Measurements from ENCODE around the gene ARHGAP32. TPM values are rescaled to one million over a fixed set of nuclear protein-coding genes. Genes with fewer than 3 reads are reported as not detected.

Gene ARHGAP32
- total RNA-seq, 1 experiment from 2014 or later = 22.0 TPM

DNA sequence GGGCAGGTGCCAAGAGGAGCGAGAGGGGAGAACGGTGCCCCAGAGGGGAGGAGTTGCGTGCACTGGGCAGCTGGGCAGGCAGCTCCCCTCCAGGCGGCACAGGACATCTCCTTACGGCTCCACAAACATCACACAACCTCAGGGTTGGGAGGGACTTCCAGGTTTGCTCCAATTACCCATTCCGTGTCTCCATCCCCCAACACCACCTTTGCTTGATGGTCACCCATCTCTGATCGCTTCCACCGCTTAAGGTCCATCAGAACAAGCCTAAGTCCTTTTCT is 235.0 kb downstream of the ARHGAP32 start:
- Histone ChIP-seq H3K18ac (ENCODE audit: insufficient read length, low read depth, low read length) (no peak overlapping the region), H3K56ac (ENCODE audit: insufficient read length, low read depth, low read length) (no peak overlapping the region), H3K4me1 (ENCODE audit: insufficient read depth, low read length) (no peaks in the 10 kb centered on the region), H2BK20ac (ENCODE audit: low read depth, low read length, poor library complexity, severe bottlenecking) (no peak overlapping the region), H3K27me3 (ENCODE audit: insufficient read depth, low read length) (peaks cover 2% of the 10 kb centered on the region; the same call in 1 of the 2 replicates), H2BK120ac (ENCODE audit: low read depth, low read length, poor library complexity, severe bottlenecking) (no peak overlapping the region), H3K27ac (ENCODE audit: insufficient read length, low read depth, low read length) (no peak overlapping the region), H3T11ph (ENCODE audit: low read length) (no peak overlapping the region), H2BK15ac (ENCODE audit: low read depth, low read length) (no peak overlapping the region), H3K9me3 (ENCODE audit: control insufficient read depth, low read depth, low read length) (no peaks in the 10 kb centered on the region), H3K9ac (ENCODE audit: extremely low read depth, insufficient read length, low read length) (no peak overlapping the region), H3K14ac (ENCODE audit: insufficient read depth, low read length) (no peak overlapping the region; the same call in 1 of the 2 replicates), H3K79me2 (ENCODE audit: insufficient read depth, low read length) (no peaks in the 10 kb centered on the region), H2AK5ac (ENCODE audit: insufficient read length, low read length) (no peak overlapping the region), H2BK12ac (ENCODE audit: insufficient read length, low read depth, low read length) (no peak overlapping the region), H3K4me2 (ENCODE audit: insufficient read depth, insufficient read length, low read length) (no peak overlapping the region), H4K91ac (ENCODE audit: insufficient read length, low read depth, low read length) (no peak overlapping the region), H3K4ac (ENCODE audit: low read depth, low read length) (no peak overlapping the region), H2AFZ (ENCODE audit: low read length) (no peak overlapping the region), H3K23ac (ENCODE audit: insufficient read length, low read depth, low read length) (no peak overlapping the region), H4K5ac (ENCODE audit: insufficient read length, low read depth, low read length) (no peak overlapping the region), H3K79me1 (ENCODE audit: insufficient read depth, low read depth, low read length, poor library complexity, severe bottlenecking) (no peaks in the 10 kb centered on the region), H2BK5ac (ENCODE audit: insufficient read length, low read length) (no peak overlapping the region), H4K8ac (replicated peaks; ENCODE audit: insufficient read length, low read depth, low read length) (no peak overlapping the region), H3K23me2 (ENCODE audit: insufficient read length, low read depth, low read length, poor library complexity, severe bottlenecking) (no peaks in the 10 kb centered on the region), H4K20me1 (ENCODE audit: control insufficient read depth, insufficient read depth, insufficient read length) (no peaks in the 10 kb centered on the region)
- Mint-ChIP-seq H3K27ac (no peak overlapping the region), H3K9me3 (no peaks in the 10 kb centered on the region; a peak in 1 of 5 replicates), H3K4me3 (no peak overlapping the region), H3K36me3 (ENCODE audit: insufficient read depth in 1 of 3, low read depth in 3 of 3) (no peaks in the 10 kb centered on the region), H3K27me3 (ENCODE audit: low read depth) (peaks cover 29% of the 10 kb centered on the region), H3K4me1 (0 out of 4 replicates have a peak, but pooled peaks cover 0 to 5% of the 10 kb centered on the region in 2 experiments)
- WGBS (ENCODE audit: extremely low coverage, insufficient read length, low lambda C conversion rate) = no CpG with 5 or more reads among the region's 8 CpGs
- no peak for DNase-seq
- TF ChIP-seq, protein P1, sequence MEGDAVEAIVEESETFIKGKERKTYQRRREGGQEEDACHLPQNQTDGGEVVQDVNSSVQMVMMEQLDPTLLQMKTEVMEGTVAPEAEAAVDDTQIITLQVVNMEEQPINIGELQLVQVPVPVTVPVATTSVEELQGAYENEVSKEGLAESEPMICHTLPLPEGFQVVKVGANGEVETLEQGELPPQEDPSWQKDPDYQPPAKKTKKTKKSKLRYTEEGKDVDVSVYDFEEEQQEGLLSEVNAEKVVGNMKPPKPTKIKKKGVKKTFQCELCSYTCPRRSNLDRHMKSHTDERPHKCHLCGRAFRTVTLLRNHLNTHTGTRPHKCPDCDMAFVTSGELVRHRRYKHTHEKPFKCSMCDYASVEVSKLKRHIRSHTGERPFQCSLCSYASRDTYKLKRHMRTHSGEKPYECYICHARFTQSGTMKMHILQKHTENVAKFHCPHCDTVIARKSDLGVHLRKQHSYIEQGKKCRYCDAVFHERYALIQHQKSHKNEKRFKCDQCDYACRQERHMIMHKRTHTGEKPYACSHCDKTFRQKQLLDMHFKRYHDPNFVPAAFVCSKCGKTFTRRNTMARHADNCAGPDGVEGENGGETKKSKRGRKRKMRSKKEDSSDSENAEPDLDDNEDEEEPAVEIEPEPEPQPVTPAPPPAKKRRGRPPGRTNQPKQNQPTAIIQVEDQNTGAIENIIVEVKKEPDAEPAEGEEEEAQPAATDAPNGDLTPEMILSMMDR (conservative IDR thresholded peaks at IDR 0.05) = no peak
